ENCODE results near the gene ROPN1B.

ROPN1B gene

DNA sequence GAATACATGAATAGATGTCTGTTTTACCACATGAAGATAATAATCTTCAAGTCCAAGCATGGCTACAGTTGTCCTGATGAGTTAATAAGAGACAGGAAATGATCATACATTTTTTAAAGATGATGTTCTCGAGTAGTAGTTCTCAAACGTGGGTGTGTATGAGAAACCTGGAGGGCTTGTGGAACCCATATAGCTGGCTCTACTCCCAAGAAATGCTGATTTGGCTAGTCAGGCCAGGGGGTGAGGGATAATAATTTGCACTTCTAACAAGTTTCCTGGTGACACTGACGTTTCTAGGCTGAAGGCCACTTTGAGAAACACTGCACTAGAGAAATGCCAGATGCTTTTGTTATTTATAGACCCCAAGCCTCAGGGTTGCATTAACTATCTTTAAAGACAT is 37.0 kb downstream of the ROPN1B start:
- no peak for DNase-seq

DNA sequence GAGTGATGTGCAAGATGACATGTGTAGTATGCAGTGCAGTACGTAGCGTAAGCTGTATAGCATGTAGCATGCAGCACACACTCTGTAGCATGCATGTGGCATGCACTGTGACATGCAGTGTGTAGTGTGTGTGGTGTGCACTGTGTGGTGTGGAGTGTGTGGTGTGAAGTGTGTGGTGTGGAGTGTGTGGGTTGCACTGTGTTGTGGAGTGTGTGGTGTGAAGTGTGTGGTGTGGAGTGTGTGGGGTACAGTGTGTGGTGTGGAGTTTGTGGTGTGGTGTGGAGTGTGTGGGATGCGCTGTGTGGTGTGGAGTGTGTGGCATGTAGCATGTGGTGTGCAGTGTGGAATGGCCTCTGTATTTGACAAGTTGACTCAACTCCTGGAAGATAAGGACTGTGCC is 39.2 kb downstream of the ROPN1B start:
- DNase-seq = no peak

DNA sequence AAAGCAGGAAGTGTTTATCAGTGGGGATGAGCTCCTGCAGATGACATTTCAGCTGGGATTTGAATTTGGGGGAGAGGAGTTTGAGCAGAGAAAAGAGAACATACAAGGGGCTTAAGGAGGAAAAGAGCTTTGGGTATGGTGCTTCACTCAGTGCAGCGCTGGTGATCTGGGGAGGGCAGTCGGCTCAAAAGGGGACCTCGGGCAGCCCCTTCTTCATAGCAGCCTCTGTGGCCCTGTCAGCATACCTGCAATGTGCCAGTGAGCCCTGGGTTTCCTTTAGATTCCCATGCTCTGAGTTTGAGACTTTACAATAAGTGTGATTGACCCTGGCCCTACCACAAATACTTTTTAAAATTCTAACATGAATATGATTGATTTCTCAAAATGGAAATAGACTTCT is 40.2 kb downstream of the ROPN1B start:
- DNase-seq = no peak

DNA sequence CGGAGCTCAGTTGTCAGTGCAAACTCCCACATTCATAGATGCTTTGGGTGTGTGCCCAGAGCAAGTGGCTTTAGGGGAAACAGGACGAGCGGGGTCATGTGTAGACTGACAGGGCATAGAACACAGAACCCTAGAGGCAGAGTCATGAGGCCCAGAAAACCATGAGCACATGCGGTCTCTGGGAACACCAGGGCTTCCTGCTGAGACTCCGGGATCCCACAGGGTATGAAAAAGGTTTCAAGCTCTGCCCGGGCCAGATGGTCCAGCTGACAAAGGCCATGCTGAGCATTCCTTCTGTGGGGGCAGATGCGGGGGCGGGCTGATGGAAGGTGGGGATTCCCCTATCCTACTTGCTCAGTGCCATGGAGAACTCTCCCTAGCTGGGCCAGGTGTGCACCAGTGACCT is 44.8 kb downstream of the ROPN1B start:
- DNase-seq = no peak

DNA sequence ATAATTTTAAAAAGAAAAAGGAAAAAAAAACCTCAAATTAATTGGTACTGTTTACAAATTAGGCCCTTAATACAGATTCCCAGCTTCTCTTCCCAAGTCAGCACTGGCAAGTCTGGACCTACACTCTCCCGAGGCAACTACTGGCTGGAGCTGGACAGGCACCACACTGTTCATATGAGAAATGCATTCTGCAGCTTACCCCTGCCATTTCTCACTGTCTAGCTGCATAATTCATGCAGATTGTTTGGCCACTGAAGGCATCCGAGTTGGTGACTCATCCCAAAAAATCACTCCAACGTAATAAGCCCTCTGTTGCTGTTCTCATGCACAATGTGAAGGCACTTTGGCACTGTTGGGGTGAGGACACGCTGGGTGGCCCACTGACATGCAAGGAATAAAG is 45.3 kb downstream of the ROPN1B start:
- DNase-seq = no peak

DNA sequence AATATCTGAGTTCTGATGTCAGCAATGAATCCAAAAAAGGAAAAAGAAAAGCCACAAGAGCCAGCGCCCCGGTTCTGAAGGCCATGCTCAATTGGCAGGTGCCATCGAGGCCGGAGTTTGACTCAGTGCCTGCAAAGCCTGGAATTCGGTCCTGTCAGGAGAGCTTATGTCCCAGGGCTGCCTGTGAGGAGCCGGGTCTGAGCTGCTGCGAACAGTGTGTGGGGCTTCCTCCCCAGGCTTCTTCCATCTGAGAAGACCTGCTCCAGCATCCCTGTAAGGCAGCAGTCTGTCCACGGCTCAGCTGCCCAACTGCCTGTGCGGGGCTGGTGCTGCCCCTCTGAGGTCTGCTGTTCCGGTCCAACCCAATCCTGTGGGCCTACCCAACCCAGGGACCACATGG is 46.1 kb downstream of the ROPN1B start:
- DNase-seq = no peak

DNA sequence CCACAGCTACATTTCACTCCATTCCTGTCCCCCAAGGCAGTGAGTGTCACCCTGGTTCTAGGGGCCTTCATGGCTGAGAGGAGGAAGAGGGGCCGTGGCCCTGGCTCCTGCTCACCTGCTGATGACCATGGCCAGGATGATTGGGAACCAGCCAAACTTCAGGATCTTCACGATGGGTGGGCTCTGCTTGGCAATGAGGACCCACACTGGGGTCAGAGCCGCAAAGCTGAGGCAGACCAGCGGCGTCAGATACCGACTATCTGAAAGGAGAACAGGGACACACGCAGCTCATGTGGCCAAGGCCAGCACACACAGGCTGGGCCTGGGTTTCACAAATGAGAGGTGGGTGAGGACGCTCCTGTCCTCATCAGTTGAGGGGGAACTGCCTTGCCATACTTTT is 47.6 kb downstream of the ROPN1B start:
- DNase-seq = no peak

DNA sequence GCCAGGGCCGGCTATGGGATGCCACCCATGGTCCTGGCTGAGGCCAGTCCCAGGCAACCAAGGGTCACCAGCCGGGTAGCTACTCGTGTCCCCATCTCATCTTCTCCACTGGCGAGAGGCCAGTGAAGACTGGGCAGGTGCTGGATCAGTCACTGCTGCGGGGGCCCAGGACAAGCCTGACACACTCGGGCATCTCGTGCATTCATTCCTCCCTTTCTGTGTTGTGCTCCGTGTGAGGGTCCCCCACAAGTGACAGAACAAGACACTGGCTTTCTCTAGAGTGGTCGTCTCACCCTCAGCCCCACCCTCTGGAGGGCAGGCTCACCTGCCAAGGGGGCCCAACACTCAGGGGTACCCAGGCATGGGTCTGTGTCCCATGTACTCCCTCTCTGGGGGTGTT is 48.4 kb downstream of the ROPN1B start:
- DNase-seq = no peak

DNA sequence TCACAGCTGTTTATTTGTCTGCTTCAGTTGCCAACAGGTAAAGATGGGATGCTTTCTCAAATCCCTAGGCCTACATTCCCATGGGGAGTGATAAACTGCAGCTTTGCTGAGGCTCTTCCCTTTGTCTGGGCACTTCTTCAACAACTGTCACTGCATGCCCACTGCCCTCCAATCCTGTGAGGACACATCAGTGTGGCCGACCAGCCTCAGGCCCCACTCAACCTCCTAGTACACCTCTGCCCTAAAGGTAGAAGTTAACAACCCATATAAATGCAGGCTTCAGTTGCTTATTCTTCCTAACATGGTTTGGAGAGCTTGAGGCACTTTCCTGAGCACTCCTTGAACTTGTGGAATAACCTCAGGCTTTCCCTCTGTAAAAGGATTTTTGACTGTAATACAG is 49.6 kb downstream of the ROPN1B start:
- no peak for DNase-seq

DNA sequence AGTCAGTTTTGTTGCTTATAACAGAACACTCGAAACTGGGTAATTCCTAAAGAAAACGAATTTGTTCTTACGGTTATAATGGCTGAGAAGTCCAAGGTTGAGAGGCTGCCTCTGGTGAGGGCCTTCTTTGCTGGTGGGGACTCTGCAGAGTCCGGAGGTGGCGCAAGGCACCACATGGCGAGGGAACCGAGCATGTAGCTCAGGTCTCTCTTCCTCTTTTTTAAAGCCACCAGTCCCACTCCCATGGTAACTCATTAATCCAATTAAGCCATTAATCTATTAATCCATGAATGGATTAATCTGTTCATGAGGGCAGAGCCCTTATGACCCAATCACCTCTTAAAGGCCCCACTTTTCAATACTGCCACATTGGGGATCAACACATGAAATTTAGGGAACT is 50.0 kb downstream of the ROPN1B start:
- DNase-seq = no peak

DNA sequence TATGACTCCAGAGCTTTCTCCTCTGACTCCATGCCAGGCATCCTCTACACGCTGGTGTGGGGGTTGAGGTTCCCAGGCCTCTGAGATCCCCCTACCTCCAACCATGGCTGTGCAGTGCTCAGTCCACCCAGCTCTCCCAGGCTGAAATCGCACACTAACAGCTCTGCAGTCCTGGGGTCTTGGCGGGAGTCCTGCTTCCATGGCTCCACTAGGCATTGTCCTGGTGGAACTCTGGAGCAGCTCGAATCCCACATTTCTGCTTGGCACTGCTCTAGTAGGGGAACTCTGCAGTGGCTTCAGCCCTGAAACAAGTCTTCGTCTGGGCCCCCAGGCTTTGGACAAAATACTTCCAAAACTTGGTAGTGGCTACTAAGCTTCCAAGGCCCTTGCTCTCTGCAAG is 50.7 kb downstream of the ROPN1B start:
- no peak for DNase-seq

DNA sequence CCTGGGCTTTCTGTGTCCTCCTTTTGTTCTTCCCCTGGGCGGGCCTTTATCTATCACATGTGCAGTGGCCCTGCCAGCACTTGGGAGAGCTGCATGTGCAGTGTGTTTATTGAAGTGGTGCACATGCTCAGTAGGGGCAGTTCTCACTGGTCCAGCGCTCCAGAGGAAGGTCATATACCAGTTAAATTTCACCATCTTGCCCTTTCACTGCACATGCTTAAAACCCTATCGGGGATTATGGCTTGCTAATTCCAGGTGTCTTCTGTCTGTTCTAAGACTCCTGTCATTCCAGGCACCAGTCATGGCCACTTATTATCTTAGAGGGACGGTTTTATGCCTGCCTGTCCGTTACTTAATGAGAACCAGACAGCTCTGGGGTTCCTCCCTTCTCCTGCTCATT is 52.2 kb downstream of the ROPN1B start:
- DNase-seq = no peak

DNA sequence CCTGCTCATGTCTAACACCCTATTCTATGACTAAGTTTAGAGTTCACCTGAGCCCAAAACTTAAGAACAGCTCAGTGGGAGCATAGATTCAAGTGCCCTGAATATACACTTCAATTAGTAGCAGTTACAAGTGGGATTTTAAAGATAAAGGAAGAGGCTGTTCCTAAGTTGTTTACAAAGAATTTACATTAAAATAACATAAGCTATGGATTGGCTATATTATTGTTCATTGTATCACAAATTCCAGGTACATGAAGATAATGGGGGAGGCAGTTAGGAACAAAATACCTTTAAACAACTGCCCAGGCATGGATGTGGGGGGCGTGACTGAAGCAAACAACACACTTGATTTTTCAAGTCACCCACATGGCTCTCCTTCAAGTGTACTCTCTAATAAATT is 52.7 kb downstream of the ROPN1B start:
- DNase-seq = no peak

DNA sequence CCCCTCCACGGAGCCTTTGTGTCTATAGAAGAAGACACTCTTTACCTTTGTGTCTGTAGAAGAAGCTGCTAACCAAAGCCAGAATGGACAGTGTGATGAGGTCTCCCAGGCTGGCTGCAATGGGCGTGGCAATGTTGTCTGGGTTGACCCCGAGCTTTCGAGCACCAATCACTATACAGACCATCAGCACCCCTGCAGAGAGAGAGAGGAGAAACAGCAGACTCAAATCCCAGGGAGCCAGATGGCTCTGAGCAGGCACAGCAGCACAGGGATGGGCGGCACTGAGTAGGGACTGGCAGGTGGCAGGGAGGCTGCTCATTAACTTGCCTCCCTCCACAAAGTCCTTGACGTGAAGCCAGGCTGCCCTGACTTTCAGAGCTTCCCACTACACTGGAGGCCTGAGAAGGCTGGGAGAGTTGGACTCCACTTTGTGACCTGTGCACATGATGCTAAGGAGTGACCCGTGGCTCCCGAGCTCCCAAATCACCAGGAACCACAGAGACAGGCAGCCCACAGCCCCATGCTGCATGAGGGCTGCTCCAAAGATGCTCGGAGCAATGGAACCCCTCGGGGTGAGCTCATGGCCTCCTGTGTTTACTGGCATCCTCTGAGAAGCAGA is 53.9 kb downstream of the ROPN1B start:
- DNase-seq = no peak

DNA sequence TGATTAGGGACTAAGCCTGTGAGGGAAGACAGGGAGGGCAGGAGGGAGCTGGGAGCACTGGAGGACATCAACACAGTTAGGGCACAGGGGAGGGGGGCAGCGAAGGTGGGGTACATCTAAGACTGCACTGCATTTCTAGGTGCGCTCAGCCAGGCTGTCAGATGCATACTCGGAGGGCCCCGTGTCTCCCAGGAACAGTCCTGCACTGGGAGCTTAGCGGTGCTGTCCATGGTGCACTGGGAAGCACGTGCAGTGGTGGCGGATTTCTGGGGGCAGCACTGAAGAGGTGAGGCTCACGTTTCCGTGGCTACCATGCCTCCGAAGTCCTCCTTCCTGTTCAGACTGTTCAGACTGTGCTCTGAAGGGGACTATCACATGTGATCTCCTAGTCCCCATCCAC is 54.4 kb downstream of the ROPN1B start:
- no peak for DNase-seq

DNA sequence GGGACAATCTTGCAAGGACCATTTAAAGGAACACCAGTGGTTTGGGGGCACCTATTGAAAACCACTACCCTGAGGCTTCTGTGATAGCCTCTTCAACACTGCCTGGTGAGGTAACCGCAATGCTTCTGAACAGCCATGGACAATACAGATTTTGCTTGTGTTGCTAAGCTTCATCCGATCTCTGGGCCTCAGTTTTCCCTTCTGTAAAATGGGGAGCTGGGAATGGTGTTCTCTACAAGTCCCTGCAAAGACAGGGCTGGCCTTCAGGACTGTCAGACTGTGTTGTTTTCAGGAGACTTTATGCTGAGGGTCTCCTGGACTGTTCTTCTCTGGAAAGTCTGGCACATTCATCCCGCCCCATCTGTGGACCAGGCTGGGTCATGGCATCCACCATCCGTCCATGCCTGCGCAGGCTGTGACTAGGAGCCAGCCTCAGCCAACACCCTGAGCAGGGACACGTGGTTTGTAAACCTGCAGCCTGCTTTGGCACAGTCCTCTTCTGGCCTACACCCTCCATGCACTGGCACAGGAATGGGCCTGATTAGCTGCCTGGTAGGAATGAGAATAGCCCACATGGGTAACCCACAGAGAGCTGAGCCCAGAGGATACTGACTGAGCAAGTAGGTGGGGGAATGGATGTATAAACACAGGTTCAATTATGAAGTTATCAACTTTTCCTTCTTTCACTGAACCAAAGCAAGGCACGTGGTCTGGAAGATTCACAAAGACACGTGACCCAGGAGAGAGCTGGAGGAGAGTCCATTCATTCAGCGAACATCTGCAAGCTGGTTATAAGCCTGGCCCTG is 55.3 kb downstream of the ROPN1B start:
- no peak for DNase-seq

DNA sequence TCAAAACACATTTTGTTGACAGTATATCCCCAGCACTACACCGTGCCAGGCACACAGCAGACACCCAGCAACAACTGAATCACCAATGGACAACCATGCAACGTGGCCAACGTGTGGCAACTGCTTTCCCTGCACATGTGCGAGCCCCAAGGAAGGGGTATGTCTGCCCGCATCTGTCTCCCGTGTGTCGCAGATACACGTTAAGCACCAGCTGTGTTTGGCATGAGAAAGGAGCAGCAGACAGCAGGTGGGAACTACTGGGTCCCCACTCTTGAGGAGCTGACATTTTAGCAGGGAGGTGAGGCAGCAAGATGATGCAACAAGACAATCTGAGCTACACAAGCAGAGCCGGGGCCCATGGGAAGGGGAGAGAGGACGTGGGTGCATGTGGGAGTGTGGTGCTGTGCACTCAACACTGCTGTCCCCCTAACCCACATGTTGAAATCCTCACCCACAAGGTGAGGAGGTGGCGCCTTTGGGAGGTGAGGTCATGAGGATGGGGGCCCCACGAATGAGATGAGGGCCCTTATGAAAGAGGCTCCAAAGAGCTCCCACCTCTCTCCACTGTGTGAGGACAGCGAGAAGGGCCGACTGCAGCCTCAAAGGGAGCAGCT is 56.2 kb downstream of the ROPN1B start:
- DNase-seq = no peak

DNA sequence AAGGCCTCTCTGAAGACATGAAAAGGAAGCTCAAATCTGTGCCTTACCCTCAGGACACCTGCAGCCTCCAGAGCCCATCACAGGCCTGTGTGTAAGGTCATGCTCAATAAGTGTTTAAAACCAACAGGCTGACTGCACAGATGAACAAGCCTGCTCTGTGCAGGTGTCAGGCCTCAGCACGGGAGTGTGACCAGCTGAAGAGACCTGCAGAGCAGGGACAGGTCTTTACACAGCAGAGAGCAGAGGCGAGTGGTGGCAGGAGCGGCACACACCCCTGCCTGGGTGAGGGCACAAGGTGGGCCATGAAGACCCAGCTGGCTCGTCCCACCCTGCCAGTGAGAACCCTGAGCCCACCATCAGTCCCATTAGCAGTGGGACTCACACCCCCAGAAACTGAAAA is 56.9 kb downstream of the ROPN1B start:
- no peak for DNase-seq

DNA sequence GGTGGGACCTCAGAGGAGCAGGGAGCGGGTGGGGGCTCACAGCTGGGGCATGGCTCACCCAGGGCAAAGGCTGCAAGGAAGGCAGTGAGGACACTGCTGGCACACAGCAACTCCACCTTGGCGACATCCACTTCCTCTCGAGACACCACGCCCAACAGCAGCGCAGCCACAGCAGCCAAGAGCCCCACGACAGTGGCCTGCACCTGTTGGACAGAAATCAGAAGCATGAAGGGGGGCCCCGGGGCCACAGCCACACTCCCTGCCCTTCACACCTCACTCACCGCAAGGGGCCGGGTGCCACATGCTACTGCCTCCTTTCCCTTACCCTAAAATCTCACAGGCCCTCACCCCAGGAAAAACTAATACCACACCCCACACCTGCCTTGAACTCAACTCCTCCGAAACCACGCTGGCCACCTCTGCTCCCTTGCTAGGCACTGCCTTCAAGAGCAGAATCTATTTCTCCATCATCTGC is 57.3 kb downstream of the ROPN1B start:
- DNase-seq = no peak

DNA sequence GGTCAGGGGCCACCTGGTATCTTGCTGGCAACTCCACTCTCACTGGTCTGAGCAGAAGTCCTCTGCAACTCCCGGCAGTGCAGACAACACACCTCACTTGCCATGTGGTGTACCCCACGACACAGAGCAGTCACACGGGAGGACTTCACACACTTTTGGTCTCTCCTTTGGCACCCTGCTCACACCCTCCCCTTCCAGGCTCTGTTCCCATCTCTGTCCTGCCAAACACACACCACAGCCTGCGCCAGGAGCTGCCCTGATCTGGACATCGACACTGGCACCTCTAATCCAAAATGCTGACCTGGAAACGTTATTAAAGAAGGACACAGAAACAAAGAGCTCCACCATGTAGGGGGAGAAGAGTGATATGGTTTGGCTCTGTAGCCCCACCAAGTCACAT is 57.8 kb downstream of the ROPN1B start:
- DNase-seq = no peak

DNA sequence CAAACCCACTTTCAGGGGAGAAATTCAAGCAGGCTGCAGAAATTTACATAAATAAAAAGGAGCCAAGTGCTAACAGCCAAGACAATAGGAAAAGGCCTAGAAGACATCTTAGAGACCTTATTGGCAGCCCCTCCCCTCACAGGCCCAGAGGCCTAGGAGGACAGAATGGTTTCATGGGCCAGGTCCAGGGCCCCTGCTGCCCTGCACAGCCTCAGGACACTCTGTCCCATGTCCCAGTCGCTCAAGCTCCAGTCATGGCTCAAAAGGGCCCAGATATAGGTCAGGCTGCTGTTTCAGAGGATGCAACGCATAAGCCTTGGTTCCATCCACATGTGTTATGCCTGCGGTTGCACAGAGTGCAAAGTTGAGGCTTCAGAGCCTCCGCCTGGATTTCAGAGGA is 59.1 kb downstream of the ROPN1B start:
- no peak for DNase-seq

DNA sequence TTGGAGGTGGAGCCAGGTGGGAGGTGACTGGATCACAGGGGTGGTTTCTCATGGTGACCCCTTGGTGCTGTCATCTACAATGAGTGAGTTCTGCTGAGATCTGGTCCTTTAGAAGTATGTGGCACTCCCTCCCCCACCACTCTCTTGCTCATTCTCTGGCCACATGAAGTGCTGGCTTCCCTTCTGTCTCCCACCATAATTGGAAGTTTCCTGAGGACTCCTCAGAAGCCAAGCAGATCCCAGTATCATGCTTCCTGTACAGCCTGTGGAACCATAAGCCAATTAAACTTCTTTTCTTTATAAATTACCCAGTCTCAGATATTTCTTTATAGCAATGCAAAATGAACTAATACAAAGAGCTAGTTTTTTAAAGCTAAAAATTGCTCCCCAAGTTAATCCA is 60.3 kb downstream of the ROPN1B start:
- no peak for DNase-seq

DNA sequence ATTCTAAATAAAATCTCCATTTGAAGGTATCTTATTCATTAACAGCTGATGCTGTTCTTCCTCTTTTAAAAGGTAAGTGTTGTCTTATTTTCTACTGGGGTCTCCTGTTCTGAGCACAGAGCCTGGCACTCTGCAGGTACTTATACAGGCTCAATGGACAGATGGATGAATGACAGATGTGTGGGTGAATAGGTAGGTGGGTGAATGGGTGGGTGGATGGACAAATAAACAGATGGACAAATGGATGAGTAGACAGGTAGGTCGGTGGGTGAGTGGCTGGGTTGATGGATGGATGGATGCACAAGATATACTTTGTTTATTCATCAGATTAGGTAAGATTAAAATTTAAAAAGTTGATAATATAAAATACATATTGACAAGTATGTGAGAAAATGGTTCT is 61.5 kb downstream of the ROPN1B start:
- no peak for DNase-seq

DNA sequence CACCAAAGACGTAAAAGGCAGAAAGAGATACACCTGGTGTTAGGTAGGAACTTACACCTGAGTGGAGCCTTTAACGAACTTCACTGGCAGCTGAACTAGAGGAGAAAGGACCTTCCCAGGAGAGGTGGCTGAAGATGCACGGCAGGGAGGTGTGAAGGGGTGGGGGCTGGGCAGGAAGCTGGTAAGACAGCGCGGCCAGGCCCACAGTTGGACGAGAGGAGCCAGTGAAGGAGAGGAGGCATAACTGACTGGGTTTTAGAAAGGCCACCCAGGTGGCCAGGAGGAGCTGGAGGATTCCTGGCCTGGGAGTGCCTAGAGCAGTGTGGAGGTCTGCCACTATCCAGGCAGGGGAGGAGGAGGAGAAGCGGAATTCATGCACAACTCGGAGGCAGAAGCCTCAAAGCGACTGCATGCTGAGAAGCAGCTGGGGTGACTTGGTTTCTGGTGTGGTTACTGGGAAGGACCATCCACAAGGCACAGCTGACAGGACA is 63.0 kb downstream of the ROPN1B start:
- no peak for DNase-seq

Measured in NCI-H2081 (cell line).